Measurements from ENCODE around the gene SON.

- no peak for TF ChIP-seq CTCF (IDR thresholded peaks at IDR 0.05; ENCODE audit: insufficient read depth, low read length, poor library complexity, severe bottlenecking)
- no peak for TF ChIP-seq EZH2phosphoT487 (conservative IDR thresholded peaks at IDR 0.05; ENCODE audit: low read length)
These were observed 28.6 kb upstream of the SON start for GRCh38 chr21:33514229-33514628.
